ENCODE data around the gene YIPF6. TPM values are rescaled to one million over a fixed set of nuclear protein-coding genes. Genes with fewer than 3 reads are reported as not detected.
A peak's percentile ranks its signal among the peaks of the same experiment; 100 is the strongest.
"Not testable (repeated sequence)": the region's sequence is repeated elsewhere in the genome, so short reads cannot be mapped to it uniquely, and the experiment has no call there.

YIPF6 gene
- polyA plus RNA-seq, 1 experiment: 38.5 TPM

DNA sequence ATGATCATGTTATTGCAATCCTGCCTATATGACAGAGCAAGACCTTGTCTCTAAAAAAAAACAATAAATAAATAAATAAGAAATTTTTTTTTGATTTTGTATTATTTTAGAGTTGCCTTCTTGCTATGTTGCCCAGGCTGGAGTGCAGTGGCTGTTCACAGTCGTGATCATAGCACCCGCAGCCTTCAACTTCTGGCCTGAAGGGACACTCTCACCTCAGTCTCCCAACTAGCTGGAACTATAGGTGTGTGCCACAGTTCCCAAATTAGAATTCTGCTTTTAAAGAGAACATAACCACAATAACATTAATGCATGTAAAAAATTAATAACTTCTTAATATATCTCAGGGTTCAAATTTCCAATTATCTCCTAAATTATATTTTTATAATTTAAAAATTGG, 7.8 kb downstream of the YIPF6 start:
- TF ChIP-seq CTCF (IDR thresholded peaks at IDR 0.05; ENCODE audit: low read depth, low read length): no peak
- no peaks in the 10 kb centered on the region for H3K27me3 ChIP-seq (ENCODE audit: control insufficient read depth, insufficient read depth, low read length)
- no peak overlapping the region for H3K4me3 ChIP-seq (ENCODE audit: low read depth, low read length)
- H3K9me3 ChIP-seq (ENCODE audit: control insufficient read depth, insufficient read depth, low read length): no peaks in the 10 kb centered on the region
- DNase-seq (ENCODE audit: low read depth, low spot score): no peak
- ChIA-PET CTCF (interaction anchor here (1.0 to 1.2 kb wide), 2 partner anchors 310 to 323 kb away, joined by 3 to 5 read pairs; no protein-coding TSS in a partner anchor), POLR2A (no interaction called here)
- no peak overlapping the region for H3K27ac ChIP-seq (ENCODE audit: low read depth, low read length)

DNA sequence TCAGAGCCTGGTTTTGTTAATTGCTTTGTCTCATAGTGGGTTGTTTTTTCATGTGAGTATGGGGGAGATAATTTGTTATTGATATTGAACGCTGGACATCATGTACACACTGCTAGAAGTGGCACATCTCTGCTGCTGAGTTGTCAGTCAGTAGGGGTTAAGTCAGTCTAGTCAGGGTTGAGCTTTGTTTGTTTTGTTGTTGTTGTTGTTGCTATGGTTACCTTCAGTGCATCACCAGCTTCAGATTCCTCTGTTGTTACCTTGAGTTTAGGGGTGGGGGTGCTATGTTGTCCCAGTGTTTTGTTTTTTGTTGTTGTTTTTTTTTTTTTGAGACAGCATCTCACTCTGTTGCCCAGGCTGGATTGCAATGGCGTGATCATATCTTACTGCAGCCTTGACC, 9.9 kb downstream of the YIPF6 start:
- TF ChIP-seq CTCF (IDR thresholded peaks at IDR 0.05; ENCODE audit: low read depth, low read length): no peak
- Histone ChIP-seq H3K9me3 (ENCODE audit: control insufficient read depth, insufficient read depth, low read length) (no peaks in the 10 kb centered on the region), H3K27me3 (ENCODE audit: control insufficient read depth, insufficient read depth, low read length) (no peaks in the 10 kb centered on the region), H3K4me3 (ENCODE audit: low read depth, low read length) (no peak overlapping the region), H3K27ac (ENCODE audit: low read depth, low read length) (no peak overlapping the region)
- DNase-seq (ENCODE audit: low read depth, low spot score): no peak
- CTCF ChIA-PET: interaction anchor here (0.6 to 2.7 kb wide), 5 partner anchors 89 to 312 kb away, joined by 3 to 13 read pairs (median 3); no protein-coding TSS in a partner anchor
- POLR2A ChIA-PET: no interaction called here

DNA sequence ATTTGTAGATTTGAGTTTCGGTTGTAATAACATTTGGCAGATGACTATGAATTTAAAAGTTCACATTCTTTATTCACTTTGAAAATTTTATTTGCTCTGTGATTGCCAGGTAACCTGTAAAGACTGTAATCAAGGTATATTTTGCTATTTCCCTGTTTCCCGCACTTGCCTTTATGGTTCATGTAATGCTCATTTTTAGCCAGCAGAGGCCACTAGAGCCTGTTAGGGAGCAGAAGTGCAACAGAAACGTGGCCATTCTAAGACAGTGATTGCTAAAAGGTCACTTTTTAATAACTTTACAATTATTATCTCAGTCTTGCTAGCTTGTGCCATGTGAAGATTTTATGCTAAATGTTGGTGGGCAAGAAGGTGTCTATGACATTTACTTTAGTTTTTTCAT, 12.4 kb downstream of the YIPF6 start:
- POLR2A ChIA-PET: no interaction called here
- DNase-seq (ENCODE audit: low read depth, low spot score): no peak
- H3K9me3 ChIP-seq (ENCODE audit: control insufficient read depth, insufficient read depth, low read length): no peaks in the 10 kb centered on the region
- H3K27ac ChIP-seq (ENCODE audit: low read depth, low read length): no peak overlapping the region
- no peak overlapping the region for H3K4me3 ChIP-seq (ENCODE audit: low read depth, low read length)
- H3K27me3 ChIP-seq (ENCODE audit: control insufficient read depth, insufficient read depth, low read length): no peaks in the 10 kb centered on the region
- CTCF ChIA-PET: interaction anchor here (0.8 to 2.8 kb wide), 10 partner anchors 11 to 315 kb away, joined by 3 to 47 read pairs (median 3); no protein-coding TSS in a partner anchor
- TF ChIP-seq CTCF (IDR thresholded peaks at IDR 0.05; ENCODE audit: low read depth, low read length): peak; percentile 80

GRCh38 chrX:68524680-68525079, 25.8 kb downstream of the YIPF6 start:
- DNase-seq (ENCODE audit: low read depth, low spot score); H3K9me3 ChIP-seq (ENCODE audit: control insufficient read depth, insufficient read depth, low read length); H3K27ac ChIP-seq (ENCODE audit: low read depth, low read length); CTCF ChIA-PET; H3K27me3 ChIP-seq (ENCODE audit: control insufficient read depth, insufficient read depth, low read length); H3K4me3 ChIP-seq (ENCODE audit: low read depth, low read length); POLR2A ChIA-PET: not testable (repeated sequence)

DNA sequence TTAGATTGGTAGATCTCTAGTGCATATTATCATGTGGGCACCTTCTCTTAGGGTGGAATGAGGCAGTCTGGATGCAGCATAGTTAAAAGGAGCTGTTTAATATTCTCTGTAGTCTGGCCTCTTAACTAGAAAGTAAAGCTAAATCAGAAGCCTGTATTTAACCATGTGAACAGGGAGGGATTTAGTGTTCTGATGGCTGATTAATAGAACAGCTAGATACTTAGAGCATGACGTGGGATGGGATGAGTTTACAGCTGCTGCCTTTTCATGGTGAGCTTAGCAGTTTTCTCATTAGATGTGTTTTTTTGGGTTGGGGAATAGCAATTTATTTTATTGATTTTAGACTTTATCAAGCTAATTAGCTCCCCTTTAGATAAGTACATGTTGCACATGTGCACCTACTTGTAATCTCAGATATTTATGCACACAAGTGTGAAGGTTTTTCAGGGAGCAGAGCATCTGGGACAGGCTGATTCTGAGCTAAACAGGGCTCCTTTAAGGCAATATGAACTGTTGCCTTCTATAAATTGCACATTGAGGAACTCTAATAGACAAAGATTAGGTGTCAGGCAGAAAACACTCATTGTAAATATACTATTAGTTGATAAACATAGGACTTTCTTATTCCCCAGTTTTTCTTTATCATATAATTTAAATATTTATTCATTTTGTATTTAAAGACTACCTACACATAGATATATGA, 34.1 kb downstream of the YIPF6 start:
- TF ChIP-seq CTCF (IDR thresholded peaks at IDR 0.05; ENCODE audit: low read depth, low read length): no peak
- Histone ChIP-seq H3K27me3 (ENCODE audit: control insufficient read depth, insufficient read depth, low read length) (no peaks in the 10 kb centered on the region), H3K9me3 (ENCODE audit: control insufficient read depth, insufficient read depth, low read length) (no peaks in the 10 kb centered on the region), H3K4me3 (ENCODE audit: low read depth, low read length) (no peak overlapping the region), H3K27ac (ENCODE audit: low read depth, low read length) (no peak overlapping the region)
- DNase-seq (ENCODE audit: low read depth, low spot score): peak; percentile 8
- POLR2A ChIA-PET: interaction anchor here (0.6 kb wide), 2 partner anchors 338 to 552 kb away, joined by 3 to 4 read pairs; no protein-coding TSS in a partner anchor
- CTCF ChIA-PET: interaction anchor here (0.8 to 2.0 kb wide), 5 partner anchors 21 to 336 kb away, joined by 3 to 9 read pairs (median 4); no protein-coding TSS in a partner anchor
